ENCODE measurements around the gene SMG6. TPM values are rescaled to one million over a fixed set of nuclear protein-coding genes. Genes with fewer than 3 reads are reported as not detected.

SMG6 gene
- 19.7 and 26.0 TPM in 2 replicates for total RNA-seq

GRCh38 chr17:2303204-2304188, at the start of gene SMG6, which contains the start of gene SRR:
TSS of gene SMG6 (minus strand) at chr17:2303785. CDS start at chr17:2303720, 65 bp downstream.
TSS of gene SRR (plus strand) at chr17:2303950. CDS start at chr17:2315561, 11,611 bp downstream.

GRCh38 chr17:2336852-2337543, 33.4 kb upstream of the SMG6 start, which contains the start of gene SGSM2:
TSS of gene SGSM2 (plus strand) at chr17:2337501. CDS start at chr17:2337689, 188 bp downstream.

GRCh38 chr17:2336215-2336851, 32.7 kb upstream of the SMG6 start, which contains the start of gene TSR1:
TSS of gene TSR1 (minus strand) at chr17:2336457. CDS start at chr17:2336427, 30 bp downstream.

GRCh38 chr17:2054512-2055291, 248.9 kb downstream of the SMG6 start, which contains the start of gene HIC1:
TSS of gene HIC1 (plus strand) at chr17:2055103. CDS start at chr17:2056691, 1,588 bp downstream.

GRCh38 chr17:2041561-2042389, 261.8 kb downstream of the SMG6 start, which contains the start of gene OVCA2:
TSS of gene OVCA2 (plus strand) at chr17:2042022. CDS start at chr17:2042048, 26 bp downstream.

GRCh38 chr17:2029911-2030778, 273.4 kb downstream of the SMG6 start, which contains the start of gene DPH1:
TSS of gene DPH1 (plus strand) at chr17:2030153. CDS start at chr17:2030170, 17 bp downstream.

GRCh38 chr17:2025220-2025621, 278.4 kb downstream of the SMG6 start, which contains the start of gene RTN4RL1:
TSS of gene RTN4RL1 (minus strand) at chr17:2025334. CDS start at chr17:2024865, 469 bp downstream.

Other genes starting within 250 kb of the SMG6 start
- 1.0 and 2.0 TPM in 2 replicates for gene HIC1, start 248.7 kb downstream of the SMG6 start, total RNA-seq
- gene SRR, start 165 bp upstream of the SMG6 start, total RNA-seq = 13.2 and 17.8 TPM in 2 replicates
- gene TSR1, start 32.7 kb upstream of the SMG6 start, total RNA-seq = 62.2 and 77.6 TPM in 2 replicates
- gene SGSM2, start 33.7 kb upstream of the SMG6 start, total RNA-seq = 23.3 and 26.0 TPM in 2 replicates
- gene MNT, start 97.3 kb upstream of the SMG6 start, total RNA-seq = 8.6 and 14.8 TPM in 2 replicates
- gene METTL16, start 208.1 kb upstream of the SMG6 start, total RNA-seq = 23.1 and 52.7 TPM in 2 replicates

All from airway epithelial cell (primary cell).